Loucy (cell line): ENCODE measurements around the gene SGF29.
"Not testable (repeated sequence)": the region's sequence is repeated elsewhere in the genome, so short reads cannot be mapped to it uniquely, and the experiment has no call there.

Source experiments
- CTCF ChIP-seq: fragments of 200-600 bp; sonication (generic); conservative IDR thresholded peaks from 2 replicates; pipeline ENCODE4 v1.5.1; 2014; ENCODE audit warnings: mild to moderate bottlenecking, antibody characterized with exemption, low read length
- EZH2phosphoT487 ChIP-seq: fragments of 200-600 bp; IDR thresholded peaks from 2 replicates; pipeline ENCODE4 v1.6.1; 2018; ENCODE audit warnings: antibody characterized with exemption, mild to moderate bottlenecking, moderate library complexity, borderline replicate concordance

GRCh38 chr16:28608867-28609596 is 55.3 kb downstream of the SGF29 start:
- not testable (repeated sequence) for TF ChIP-seq CTCF, EZH2phosphoT487
